Activated naive CD4-positive, alpha-beta T cell treated with anti-CD3 and anti-CD28 coated beads, Interleukin-2, amount 50 U/mL, for 72 hours (primary cell): ENCODE data around the gene SFXN5. TPM values are rescaled to one million over a fixed set of nuclear protein-coding genes. Genes with fewer than 3 reads are reported as not detected.

ENCODE experiments used
- ATAC-seq, 2 donors: fragments of 150-1000 bp; cut with Tn5 transposase; 2 replicates each; pipeline ENCODE4 v1.10.0; 2021; ENCODE audit warnings: mild to moderate bottlenecking in 2 of 2, moderate library complexity in 2 of 2
- DNase-seq, 2 donors: peaks; one replicate each; pipeline ENCODE4 v3.0.0; 2021 to 2022; ENCODE audit warnings: low spot score in 2 of 2
- H3K27ac Mint-ChIP-seq, 2 donors: one replicate each; pipeline ENCODE4 v1.8.0; 2022; ENCODE audit warnings: mild to moderate bottlenecking in 2 of 2, mixed read lengths in 2 of 2
- H3K36me3 Mint-ChIP-seq, 2 donors: one replicate each; pipeline ENCODE4 v1.8.0; 2022; ENCODE audit warnings: mixed read lengths in 2 of 2
- H3K9me3 Mint-ChIP-seq, 2 donors: one replicate each; pipeline ENCODE4 v1.8.0; 2022; ENCODE audit warnings: mixed read lengths in 2 of 2
- total RNA-seq, 2 donors: library from RNA; stranded (reverse); gene quantifications; one replicate each; pipeline ENCODE4 v1.2.3, GENCODE V29; 2022

Gene SFXN5
- total RNA-seq, 2 donors from 2014 or later: 5.2 to 16.0 TPM

DNA sequence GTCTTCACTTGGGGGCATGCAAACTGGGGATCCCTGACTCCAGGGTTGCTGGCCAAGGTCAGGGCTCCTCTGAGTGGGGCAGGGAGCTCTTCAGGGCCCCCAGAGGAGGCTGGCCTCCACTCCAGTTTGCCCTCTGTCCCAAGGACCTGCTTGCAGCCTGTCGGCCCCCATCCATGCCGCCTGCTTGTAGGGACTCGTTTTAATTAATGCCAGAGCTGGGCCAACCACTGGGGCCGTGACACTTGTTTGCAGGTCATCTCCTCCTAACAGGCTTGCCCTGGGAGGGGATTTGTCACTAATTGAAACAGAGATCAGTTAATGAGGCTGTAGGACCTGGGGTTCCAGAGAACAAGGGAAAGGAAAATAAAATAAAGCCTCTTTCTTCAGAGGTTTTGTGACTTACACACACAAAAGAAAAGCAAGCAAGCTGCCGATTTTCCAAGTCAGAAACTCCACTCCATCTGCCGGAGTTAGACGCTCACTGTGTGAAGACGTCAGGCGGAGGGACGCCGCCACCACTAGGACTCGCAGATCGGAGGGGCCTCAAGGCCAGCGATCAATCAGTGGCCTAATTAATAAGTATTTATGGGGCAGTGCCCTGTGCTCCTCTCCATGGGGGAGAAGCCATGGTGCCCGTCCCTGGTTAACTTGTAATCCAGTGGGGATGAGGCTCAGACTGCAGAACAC is 75.9 kb downstream of the SFXN5 start:
- DNase-seq: no peak
- ATAC-seq: no peak
- Mint-ChIP-seq H3K36me3 (no peaks in the 10 kb centered on the region), H3K9me3 (no peaks in the 10 kb centered on the region), H3K27ac (peak overlapping the region in 1 of 2 donors; percentile 33)

DNA sequence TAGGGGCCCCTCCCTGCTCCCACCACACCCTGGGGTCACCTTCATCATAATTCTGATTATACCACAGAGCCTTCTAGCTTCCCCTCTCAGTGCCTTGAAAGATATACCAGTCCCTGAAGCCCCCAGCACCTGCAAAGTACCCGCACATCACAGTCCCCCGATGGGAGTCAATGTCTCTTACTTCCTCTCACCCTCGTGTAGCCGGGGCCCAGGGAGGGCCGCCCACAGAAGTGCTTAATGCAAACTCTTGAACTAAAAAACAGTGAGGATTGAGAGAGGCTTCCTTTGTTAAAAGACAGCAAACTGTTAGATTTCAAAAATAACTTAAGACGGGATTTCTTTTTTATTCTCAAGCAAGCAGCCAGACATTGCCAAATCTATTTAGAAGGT is 76.5 kb downstream of the SFXN5 start:
- Mint-ChIP-seq H3K9me3 (no peaks in the 10 kb centered on the region), H3K27ac (no peak overlapping the region), H3K36me3 (no peaks in the 10 kb centered on the region)
- DNase-seq (no peak), ATAC-seq (no peak)

DNA sequence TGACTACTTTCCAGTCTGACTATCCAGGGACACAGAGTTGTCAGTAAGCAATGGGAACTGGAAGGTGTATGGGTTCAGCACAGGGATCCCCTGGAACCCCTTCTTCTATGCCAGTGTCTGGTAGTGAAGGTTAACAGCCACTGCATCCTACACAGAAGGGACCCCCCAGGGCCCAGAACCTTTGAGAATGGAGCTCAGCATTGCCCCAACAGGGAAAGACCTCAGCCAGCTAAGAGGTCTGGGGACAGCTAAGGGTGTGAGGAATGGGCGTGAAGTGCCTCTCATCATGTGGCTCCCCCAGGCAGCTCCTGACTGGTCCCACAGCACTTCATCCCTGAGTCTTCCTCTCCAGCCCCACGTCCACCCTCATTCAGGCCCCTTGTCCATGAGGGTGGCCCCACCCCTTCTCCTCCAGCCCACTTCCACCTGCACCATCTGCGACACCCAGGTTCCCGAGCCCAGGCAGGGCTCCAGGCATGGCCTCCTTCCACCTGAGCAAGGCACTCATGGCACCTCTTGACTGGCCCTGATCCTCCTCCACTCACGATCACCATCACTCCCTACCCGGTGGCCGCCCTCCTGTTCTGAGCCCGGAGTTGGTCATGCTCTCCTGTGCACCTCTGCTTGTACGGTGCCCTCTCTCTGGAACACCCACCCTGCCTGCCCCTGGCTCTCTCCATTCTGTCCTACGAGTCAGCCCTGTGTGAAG is 77.1 kb downstream of the SFXN5 start:
- Mint-ChIP-seq H3K36me3 (no peaks in the 10 kb centered on the region), H3K27ac (no peak overlapping the region), H3K9me3 (no peaks in the 10 kb centered on the region)
- no peak for ATAC-seq
- no peak for DNase-seq

DNA sequence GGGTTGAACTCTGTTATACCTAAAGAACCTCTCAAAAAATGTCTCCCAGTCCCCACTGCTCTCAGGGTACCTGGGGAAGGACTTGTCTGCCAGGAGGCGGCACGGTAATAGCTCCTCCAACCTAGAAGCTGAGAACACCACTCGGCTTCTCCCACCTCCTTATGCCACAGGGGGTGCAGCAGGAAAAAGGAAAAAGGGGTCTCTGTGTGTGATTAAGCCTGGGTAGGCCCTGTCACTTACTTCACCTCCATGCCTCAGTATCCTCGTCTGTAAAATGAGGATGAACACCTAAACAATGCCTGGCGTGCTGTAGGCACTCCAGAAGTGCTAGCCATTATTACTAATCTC is 77.6 kb downstream of the SFXN5 start:
- Mint-ChIP-seq H3K36me3 (no peaks in the 10 kb centered on the region), H3K9me3 (no peaks in the 10 kb centered on the region), H3K27ac (no peak overlapping the region)
- ATAC-seq: no peak
- DNase-seq: no peak

DNA sequence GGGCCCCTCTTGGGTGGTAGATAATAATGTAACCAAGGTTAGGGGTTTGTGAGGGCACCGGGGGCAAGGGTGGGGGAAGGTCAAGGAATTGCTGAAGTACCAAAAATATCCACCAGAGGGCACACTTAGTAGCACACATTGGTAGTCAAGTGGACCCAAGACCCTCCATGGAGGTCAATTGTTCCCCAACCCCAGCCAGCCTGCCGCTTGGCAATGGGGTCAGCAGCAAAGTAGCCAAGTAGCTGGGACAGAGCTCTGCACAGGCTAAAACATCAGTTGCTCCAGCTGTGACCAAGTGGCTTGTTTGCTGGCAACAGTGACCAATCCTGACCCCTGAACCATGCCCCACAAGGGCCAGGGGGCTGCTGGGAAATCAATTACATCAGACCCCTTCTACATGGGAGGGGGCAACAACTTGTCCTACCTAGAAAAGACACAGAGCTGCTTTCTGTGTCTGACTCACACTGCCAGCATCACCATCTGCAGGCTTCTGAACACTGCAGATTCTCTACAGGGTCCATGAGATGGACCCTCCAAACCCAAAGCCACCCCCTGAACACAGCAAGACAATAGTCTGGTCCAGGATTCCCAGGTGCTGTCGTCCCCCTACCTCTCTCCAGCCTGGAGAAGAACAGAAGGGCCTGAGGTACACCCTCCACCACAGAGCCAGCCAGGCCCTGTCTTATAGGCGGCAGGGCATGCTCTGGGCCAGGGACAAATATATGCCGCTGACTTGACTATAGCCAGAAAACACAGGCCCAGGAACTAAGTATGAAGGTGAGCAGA is 78.2 kb downstream of the SFXN5 start:
- no peak overlapping the region for H3K27ac Mint-ChIP-seq
- peak in 1 of 2 donors; percentile 70 for DNase-seq
- peak; percentile 56 to 68 for ATAC-seq
- H3K36me3 Mint-ChIP-seq: no peaks in the 10 kb centered on the region
- H3K9me3 Mint-ChIP-seq: no peaks in the 10 kb centered on the region

DNA sequence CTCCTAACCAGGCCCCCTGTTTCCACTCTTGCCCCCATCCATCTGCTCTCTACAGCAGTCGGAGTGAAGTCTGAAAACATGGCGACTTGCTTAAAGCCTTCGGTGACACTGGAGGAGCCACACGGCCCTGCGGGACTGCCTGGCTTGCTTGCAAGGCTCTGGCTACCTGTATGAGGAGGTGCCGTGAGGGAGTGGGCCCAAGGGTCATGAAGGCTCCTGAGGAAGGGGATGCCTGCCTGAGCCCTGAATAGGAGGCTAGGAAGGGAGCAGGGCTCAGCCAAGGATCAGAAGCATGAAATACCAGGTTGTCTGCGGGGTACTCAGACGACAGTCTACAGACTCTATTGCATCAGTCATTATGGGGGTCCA is 78.8 kb downstream of the SFXN5 start:
- H3K9me3 Mint-ChIP-seq: no peaks in the 10 kb centered on the region
- H3K27ac Mint-ChIP-seq: peak overlapping the region in 1 of 2 donors; percentile 74
- DNase-seq: peak in 1 of 2 donors; percentile 50
- ATAC-seq: peak in 1 of 2 donors; percentile 18
- no peaks in the 10 kb centered on the region for H3K36me3 Mint-ChIP-seq

DNA sequence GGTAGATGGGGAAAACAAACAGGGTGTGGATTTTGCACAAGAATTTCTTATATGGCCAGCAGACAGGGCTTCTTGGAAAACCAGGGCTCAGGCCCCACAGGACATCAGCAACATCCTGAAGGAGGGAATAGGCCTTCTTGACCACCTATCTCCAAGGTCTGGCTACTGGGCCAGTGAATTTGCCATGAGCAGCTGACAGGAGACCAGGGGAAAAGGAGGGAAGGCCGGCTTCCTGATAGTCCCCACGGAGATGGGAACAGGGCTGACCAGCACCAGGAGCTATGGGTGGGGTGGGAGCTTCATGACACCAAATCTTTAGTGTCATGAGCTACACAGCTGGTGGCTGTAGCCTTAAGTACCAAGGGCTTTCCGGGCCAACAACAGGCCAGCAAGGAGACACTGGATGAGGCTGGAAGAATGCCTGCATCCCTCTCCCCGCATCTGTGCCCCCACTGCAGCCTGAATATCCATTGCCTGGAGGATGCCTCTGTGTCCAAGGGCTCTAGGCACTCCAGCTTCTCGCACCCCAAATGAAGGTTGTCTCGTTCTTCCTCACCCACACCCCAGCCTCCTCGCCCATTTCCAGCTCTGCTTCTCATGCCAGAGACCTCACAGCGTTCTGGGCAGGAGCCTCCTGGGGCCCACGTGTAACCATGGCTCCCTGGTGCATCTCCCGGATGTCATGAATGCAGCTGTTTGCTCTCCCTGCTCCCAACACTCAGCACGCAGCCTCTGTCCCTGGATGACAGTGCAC is 79.4 kb downstream of the SFXN5 start:
- no peaks in the 10 kb centered on the region for H3K36me3 Mint-ChIP-seq
- H3K27ac Mint-ChIP-seq: peak overlapping the region in 1 of 2 donors; percentile 74
- H3K9me3 Mint-ChIP-seq: no peaks in the 10 kb centered on the region
- no peak for DNase-seq
- no peak for ATAC-seq

- peak in 1 of 2 donors; percentile 49 for DNase-seq
- ATAC-seq: no peak
- Mint-ChIP-seq H3K27ac (no peak overlapping the region), H3K9me3 (no peaks in the 10 kb centered on the region), H3K36me3 (no peaks in the 10 kb centered on the region)
Observed at GRCh38 chr2:72991439-72991725, 80.1 kb downstream of the SFXN5 start.

DNA sequence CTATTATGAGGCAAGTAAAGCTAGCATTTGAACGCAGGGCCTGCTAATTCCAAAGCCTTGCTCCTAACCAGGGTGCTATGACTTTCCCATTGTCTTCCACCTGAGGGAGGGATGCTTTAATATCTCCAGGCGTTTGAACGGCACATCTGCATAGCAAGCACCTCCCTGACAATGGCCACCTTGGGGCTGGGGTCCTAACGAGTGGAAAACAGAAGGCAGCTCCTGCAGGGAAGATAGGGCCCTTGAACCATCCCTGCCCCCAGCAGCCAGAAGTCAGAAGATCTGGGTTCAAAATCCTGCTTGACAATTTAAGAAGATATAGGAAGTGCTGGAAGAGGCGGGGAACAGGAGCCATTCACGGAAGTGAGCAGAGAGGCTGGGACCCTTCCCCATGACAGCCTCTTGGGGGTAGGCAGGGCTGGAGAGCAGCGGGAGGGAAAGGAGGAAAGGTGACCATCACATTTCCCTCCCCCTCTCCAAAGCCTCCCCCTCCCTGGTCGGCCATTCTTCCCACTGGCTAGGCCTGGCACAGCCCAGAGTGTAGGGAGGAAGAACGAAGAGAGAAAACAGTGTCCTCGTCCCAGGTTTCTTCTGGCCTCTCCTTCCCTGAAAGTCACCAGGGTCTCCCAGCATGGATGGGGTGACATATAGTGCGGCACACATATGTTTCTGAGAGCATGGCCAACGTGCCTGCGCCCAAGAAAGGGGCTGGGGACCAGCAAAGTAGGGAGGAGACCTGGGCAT is 80.6 kb downstream of the SFXN5 start:
- ATAC-seq (no peak), DNase-seq (peak in 1 of 2 donors; percentile 9)
- Mint-ChIP-seq H3K27ac (peak overlapping the region in 1 of 2 donors; percentile 46), H3K36me3 (no peaks in the 10 kb centered on the region), H3K9me3 (no peaks in the 10 kb centered on the region)

GRCh38 chr2:72989770-72990556 is 81.5 kb downstream of the SFXN5 start:
- Mint-ChIP-seq H3K27ac (no peak overlapping the region), H3K9me3 (no peaks in the 10 kb centered on the region), H3K36me3 (no peaks in the 10 kb centered on the region)
- no peak for ATAC-seq
- peak in 1 of 2 donors; percentile 41 for DNase-seq

GRCh38 chr2:72988726-72989273 is 82.7 kb downstream of the SFXN5 start:
- H3K27ac Mint-ChIP-seq: no peak overlapping the region

GRCh38 chr2:72988041-72988440 is 83.5 kb downstream of the SFXN5 start:
- Mint-ChIP-seq H3K9me3 (no peaks in the 10 kb centered on the region), H3K27ac (no peak overlapping the region), H3K36me3 (no peaks in the 10 kb centered on the region)
- DNase-seq: peak in 1 of 2 donors; percentile 14
- ATAC-seq: no peak

More at GRCh38 chr2:72988726-72989273, 82.7 kb downstream of the SFXN5 start:
- DNase-seq (peak in 1 of 2 donors; percentile 42), ATAC-seq (no peak)
- H3K9me3 Mint-ChIP-seq: no peaks in the 10 kb centered on the region
- H3K36me3 Mint-ChIP-seq: no peaks in the 10 kb centered on the region

- H3K27ac Mint-ChIP-seq: no peak overlapping the region
- no peak for ATAC-seq
- DNase-seq: no peak
- H3K9me3 Mint-ChIP-seq: no peaks in the 10 kb centered on the region
- H3K36me3 Mint-ChIP-seq: no peaks in the 10 kb centered on the region
Observed at GRCh38 chr2:72985891-72986683, 85.4 kb downstream of the SFXN5 start.

DNA sequence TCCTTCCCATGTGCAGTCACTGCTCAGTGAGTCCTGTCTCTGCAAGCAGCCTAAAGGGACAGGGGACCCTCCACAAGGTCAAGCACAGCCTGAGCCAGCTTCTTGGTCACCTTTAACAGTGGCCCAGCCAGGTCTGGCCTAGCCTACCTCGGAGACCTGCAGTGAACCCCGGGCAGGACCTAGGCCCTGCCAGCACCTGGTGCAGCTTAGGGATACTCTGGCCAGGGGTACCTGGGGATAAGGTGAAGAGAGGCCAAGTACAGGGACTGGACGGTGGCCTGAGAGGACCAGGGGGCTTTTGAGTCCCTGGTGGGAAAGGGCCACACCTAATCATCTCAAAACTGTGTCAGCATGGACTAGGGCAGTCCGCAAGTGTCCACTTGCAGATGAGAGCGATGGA is 86.4 kb downstream of the SFXN5 start:
- no peaks in the 10 kb centered on the region for H3K36me3 Mint-ChIP-seq
- no peaks in the 10 kb centered on the region for H3K9me3 Mint-ChIP-seq
- ATAC-seq: no peak

More for the DNA sequence above, 86.4 kb downstream of the SFXN5 start:
- H3K27ac Mint-ChIP-seq: peak overlapping the region in 1 of 2 donors; percentile 10
- no peak for DNase-seq
